GM12801 (cell line): ENCODE results near the gene EZH2.

ENCODE experiments used
- CTCF ChIP-seq: IDR thresholded peaks from one replicate; pipeline ENCODE4 v1.5.1; 2011; ENCODE audit warnings: control low read depth; ENCODE audit not compliant: insufficient read length; ENCODE audit errors: extremely low read depth

Gene EZH2

GRCh38 chr7:148883266-148884048, 634 bp downstream of the EZH2 start:
- no peak for TF ChIP-seq CTCF

- no peak for TF ChIP-seq CTCF
Observed at GRCh38 chr7:148882841-148883265, 1.2 kb downstream of the EZH2 start.

- no peak for TF ChIP-seq CTCF
Observed at GRCh38 chr7:148882192-148882591, 1.9 kb downstream of the EZH2 start.

DNA sequence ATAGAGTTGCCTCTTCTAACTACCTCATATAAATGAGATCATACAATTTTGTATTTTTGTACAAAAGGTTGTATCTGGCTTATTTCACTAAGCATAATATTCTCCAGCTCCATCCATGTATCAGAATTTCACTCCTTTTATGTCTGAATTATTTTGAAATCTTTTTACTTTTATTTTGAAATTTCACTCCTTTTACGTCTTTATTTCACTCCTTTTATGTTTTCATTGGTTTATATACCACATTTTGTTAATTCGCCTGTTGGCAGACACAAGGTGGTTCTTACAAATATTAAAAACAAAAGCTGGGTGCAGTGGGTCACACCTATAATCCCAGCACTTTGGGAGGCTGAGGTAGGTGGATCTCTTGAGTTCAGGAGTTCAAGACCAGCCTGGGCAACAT, 5.8 kb downstream of the EZH2 start:
- no peak for TF ChIP-seq CTCF

- no peak for TF ChIP-seq CTCF
Observed at GRCh38 chr7:148877517-148877916, 6.6 kb downstream of the EZH2 start.

DNA sequence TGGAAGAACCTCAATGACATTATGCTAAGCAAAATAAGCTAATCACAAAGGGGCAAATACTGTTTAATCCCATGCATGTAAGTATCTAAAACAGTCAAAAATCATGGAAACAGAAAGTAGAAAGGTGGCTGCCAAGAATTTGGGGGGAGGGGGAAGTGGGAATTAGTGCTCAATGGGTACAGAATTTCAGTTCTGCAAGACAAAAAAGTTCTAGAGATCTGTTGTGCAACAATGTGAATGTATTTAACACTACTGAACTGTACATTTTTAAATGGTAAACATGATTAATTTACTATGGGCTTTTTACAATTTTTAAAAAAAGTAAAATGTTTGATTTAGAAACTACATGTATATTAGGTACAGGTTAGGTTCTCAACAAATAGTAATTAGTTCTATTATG, 11.9 kb downstream of the EZH2 start:
- TF ChIP-seq CTCF = no peak

DNA sequence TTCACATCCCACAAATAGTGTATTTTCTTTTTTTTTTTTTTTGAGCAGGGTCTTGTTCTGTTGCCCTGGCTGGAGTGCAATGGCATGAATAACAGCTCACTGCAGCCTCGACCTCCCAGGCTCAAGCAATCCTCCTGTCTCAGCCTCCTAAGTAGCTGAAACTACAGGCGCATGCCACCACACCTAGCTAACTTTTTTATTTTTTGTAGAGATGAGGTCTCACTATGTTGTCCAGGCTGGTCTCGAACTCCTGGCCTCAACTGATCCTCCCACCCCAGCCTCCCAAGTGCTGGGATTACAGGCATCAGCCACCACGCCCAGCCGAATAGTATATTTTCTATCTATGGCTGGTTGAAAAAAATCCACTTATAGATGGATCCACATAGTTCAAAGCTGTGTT, 12.5 kb downstream of the EZH2 start:
- TF ChIP-seq CTCF = no peak

DNA sequence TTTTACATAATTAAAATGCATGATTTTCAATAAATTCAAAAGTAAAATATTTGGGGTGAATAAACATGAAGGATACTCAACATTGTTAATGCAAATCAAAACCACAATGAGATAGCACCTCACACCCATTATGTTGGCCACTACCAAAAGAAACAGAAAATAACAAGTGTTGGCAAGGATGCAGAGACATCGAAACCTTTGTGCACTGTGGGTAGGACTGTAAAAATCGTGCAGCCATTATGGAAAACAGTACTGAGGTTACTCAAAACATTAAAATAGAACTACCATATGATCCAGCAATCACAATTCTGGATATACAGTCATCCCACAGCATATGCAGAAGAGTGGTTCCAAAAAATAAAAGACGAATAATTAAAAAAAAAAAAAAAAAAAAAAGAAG, 13.1 kb downstream of the EZH2 start:
- no peak for TF ChIP-seq CTCF
